ENCODE data around the gene PCDHB2. TPM values are rescaled to one million over a fixed set of nuclear protein-coding genes. Genes with fewer than 3 reads are reported as not detected.
A peak's percentile ranks its signal among the peaks of the same experiment; 100 is the strongest.
"Not testable (repeated sequence)": the region's sequence is repeated elsewhere in the genome, so short reads cannot be mapped to it uniquely, and the experiment has no call there.

PCDHB2 gene
- total and polyA plus RNA-seq, 7 donors = 0.30 to 1.6 (median 0.88) TPM

DNA sequence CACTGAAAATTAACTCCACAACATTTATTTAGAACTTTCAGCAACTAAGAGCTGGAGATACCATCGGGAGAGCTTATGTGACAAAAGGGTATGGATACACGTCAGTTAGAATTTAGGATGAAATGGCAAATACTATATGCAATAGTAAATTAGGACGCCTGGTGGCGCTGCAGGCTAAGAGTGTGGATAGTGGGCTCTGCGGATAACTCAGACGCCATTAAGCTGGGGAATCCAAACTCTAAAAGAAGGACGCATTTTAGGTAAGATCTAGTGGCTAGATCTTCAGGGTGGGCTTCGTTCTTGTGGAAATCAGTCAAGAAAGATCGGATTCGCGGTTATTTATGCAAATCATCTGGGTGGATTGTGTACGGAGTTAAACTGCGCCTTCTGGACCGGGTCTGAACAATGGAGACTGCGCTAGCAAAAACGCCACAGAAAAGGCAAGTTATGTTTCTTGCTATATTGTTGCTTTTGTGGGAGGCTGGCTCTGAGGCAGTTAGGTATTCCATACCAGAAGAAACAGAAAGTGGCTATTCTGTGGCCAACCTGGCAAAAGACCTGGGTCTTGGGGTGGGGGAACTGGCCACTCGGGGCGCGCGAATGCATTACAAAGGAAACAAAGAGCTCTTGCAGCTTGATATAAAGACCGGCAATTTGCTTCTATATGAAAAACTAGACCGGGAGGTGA lies 40.8 kb downstream of the PCDHB2 start, which contains the start of gene PCDHB5:
PCDHB5 (plus strand) TSS at position 177 of the 688 bp plus-strand sequence; CDS start at position 406, 229 bp downstream.
- 13 to 18% (median 15%) methylated on average over 22 of the region's 22 CpGs for WGBS, 3 donors
- peak within 1 kb of the TSS; percentile 63 for H3K4me3 ChIP-seq
- peak; percentile 49 to 81 (median 62) for ATAC-seq
- TF ChIP-seq, protein P1, sequence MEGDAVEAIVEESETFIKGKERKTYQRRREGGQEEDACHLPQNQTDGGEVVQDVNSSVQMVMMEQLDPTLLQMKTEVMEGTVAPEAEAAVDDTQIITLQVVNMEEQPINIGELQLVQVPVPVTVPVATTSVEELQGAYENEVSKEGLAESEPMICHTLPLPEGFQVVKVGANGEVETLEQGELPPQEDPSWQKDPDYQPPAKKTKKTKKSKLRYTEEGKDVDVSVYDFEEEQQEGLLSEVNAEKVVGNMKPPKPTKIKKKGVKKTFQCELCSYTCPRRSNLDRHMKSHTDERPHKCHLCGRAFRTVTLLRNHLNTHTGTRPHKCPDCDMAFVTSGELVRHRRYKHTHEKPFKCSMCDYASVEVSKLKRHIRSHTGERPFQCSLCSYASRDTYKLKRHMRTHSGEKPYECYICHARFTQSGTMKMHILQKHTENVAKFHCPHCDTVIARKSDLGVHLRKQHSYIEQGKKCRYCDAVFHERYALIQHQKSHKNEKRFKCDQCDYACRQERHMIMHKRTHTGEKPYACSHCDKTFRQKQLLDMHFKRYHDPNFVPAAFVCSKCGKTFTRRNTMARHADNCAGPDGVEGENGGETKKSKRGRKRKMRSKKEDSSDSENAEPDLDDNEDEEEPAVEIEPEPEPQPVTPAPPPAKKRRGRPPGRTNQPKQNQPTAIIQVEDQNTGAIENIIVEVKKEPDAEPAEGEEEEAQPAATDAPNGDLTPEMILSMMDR (IDR thresholded peaks at IDR 0.05) = peak; percentile 33
- no peaks in the 10 kb centered on the region for H3K4me1 ChIP-seq
- DNase-seq = no peak
- no peaks in the 10 kb centered on the region for H3K27me3 ChIP-seq (ENCODE audit: insufficient read depth in 3 of 3, low read length in 2 of 3)
- H3K27ac ChIP-seq = no peak within 1 kb of the TSS
- no peaks in the 10 kb centered on the region for H3K36me3 ChIP-seq (ENCODE audit: insufficient read depth in 1 of 2, low read depth in 1 of 2)
- intact Hi-C loops (cut with DNase I) = no loop called here
- peaks cover 24% of the 10 kb centered on the region for H3K9me3 ChIP-seq

DNA sequence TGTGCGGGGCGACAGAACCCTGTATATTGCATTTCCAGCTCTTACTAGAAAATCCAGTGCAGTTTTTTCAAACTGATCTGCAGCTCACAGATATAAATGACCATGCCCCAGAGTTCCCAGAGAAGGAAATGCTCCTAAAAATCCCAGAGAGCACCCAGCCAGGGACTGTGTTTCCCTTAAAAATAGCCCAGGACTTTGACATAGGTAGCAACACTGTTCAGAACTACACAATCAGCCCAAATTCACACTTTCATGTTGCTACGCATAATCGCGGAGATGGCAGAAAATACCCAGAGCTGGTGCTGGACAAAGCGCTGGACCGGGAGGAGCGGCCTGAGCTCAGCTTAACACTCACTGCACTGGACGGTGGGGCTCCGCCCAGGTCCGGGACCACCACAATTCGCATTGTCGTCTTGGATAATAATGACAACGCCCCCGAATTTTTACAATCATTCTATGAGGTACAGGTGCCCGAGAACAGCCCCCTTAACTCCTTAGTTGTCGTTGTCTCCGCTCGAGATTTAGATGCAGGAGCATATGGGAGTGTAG lies 41.4 kb downstream of the PCDHB2 start:
- DNase-seq (no peak), ATAC-seq (no peak)
- no peaks in the 10 kb centered on the region for H3K4me1 ChIP-seq
- intact Hi-C loops (cut with DNase I) = no loop called here
- no peaks in the 10 kb centered on the region for H3K27me3 ChIP-seq (ENCODE audit: insufficient read depth in 3 of 3, low read length in 2 of 3)
- 40 to 46% (median 43%) methylated on average over 19 of the region's 19 CpGs for WGBS, 3 donors
- peak overlapping the region; percentile 63 for H3K4me3 ChIP-seq
- H3K27ac ChIP-seq = no peak overlapping the region
- H3K36me3 ChIP-seq (ENCODE audit: insufficient read depth in 1 of 2, low read depth in 1 of 2) = no peaks in the 10 kb centered on the region
- peaks cover 24% of the 10 kb centered on the region for H3K9me3 ChIP-seq
- TF ChIP-seq, protein P1 (IDR thresholded peaks at IDR 0.05) = no peak

DNA sequence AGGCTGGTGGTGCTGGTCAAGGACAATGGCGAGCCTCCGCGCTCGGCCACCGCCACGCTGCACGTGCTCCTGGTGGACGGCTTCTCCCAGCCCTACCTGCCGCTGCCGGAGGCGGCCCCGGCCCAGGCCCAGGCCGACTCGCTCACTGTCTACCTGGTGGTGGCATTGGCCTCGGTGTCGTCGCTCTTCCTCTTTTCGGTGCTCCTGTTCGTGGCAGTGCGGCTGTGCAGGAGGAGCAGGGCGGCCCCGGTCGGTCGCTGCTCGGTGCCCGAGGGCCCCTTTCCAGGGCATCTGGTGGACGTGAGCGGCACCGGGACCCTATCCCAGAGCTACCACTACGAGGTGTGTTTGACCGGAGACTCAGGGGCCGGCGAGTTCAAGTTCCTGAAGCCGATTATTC lies 42.9 kb downstream of the PCDHB2 start:
- H3K4me3 ChIP-seq; intact Hi-C loops (cut with DNase I); H3K27ac ChIP-seq; H3K4me1 ChIP-seq; ATAC-seq; DNase-seq; H3K27me3 ChIP-seq (ENCODE audit: insufficient read depth in 3 of 3, low read length in 2 of 3); H3K36me3 ChIP-seq (ENCODE audit: insufficient read depth in 1 of 2, low read depth in 1 of 2): not testable (repeated sequence)
- H3K9me3 ChIP-seq = peaks cover 24% of the 10 kb centered on the region
- WGBS, 3 donors = 37 to 55% (median 49%) methylated on average over 25 to 34 of the region's 34 CpGs

Other genes starting within 250 kb of the PCDHB2 start
- under 1 TPM in 1 of 4 donors, not detected in 3; 0.04 TPM for gene PCDHA9, start 246.2 kb upstream of the PCDHB2 start, total RNA-seq
- under 1 TPM in 1 of 3 donors, not detected in 2; 0.01 TPM for gene PCDHA9, start 246.2 kb upstream of the PCDHB2 start, polyA plus RNA-seq
- gene PCDHA10, start 238.7 kb upstream of the PCDHB2 start, total RNA-seq = under 1 TPM in 2 of 4 donors, not detected in 2; 0.11 to 0.12 TPM
- gene PCDHA10, start 238.7 kb upstream of the PCDHB2 start, polyA plus RNA-seq = under 1 TPM in 1 of 3 donors, not detected in 2; 0.05 TPM
- under 1 TPM in 1 of 4 donors, not detected in 3; 0.06 TPM for gene PCDHA11, start 225.7 kb upstream of the PCDHB2 start, total RNA-seq
- under 1 TPM in 2 of 3 donors, not detected in 1; 0.01 to 0.03 TPM for gene PCDHA11, start 225.7 kb upstream of the PCDHB2 start, polyA plus RNA-seq
- gene PCDHA12, start 219.3 kb upstream of the PCDHB2 start, total RNA-seq = not detected
- gene PCDHA12, start 219.3 kb upstream of the PCDHB2 start, polyA plus RNA-seq = under 1 TPM in 2 of 3 donors, not detected in 1; 0.01 to 0.06 TPM
- gene PCDHA13, start 212.5 kb upstream of the PCDHB2 start, total RNA-seq = not detected
- gene PCDHA13, start 212.5 kb upstream of the PCDHB2 start, polyA plus RNA-seq = not detected
- gene PCDHAC1, start 168.3 kb upstream of the PCDHB2 start, total RNA-seq = under 1 TPM; 0.07 to 0.36 (median 0.10) TPM
- gene PCDHAC1, start 168.3 kb upstream of the PCDHB2 start, polyA plus RNA-seq = under 1 TPM in 1 of 3 donors, not detected in 2; 0.01 TPM
- under 1 TPM; 0.11 to 0.62 (median 0.16) TPM for gene PCDHAC2, start 128.1 kb upstream of the PCDHB2 start, total RNA-seq
- gene PCDHAC2, start 128.1 kb upstream of the PCDHB2 start, polyA plus RNA-seq = under 1 TPM in 2 of 3 donors, not detected in 1; 0.01 to 0.03 TPM
- gene PCDHB1, start 43.2 kb upstream of the PCDHB2 start, total RNA-seq = under 1 TPM in 1 of 4 donors, not detected in 3; 0.06 TPM
- gene PCDHB1, start 43.2 kb upstream of the PCDHB2 start, polyA plus RNA-seq = under 1 TPM in 1 of 3 donors, not detected in 2; 0.01 TPM
- gene PCDHB3, start 5.9 kb downstream of the PCDHB2 start, total RNA-seq = 1 to 10 TPM in 1 of 4 donors, under 1 TPM in 3; 0.65 to 1.8 (median 0.81) TPM
- gene PCDHB3, start 5.9 kb downstream of the PCDHB2 start, polyA plus RNA-seq = under 1 TPM; 0.18 to 0.82 (median 0.31) TPM
- gene PCDHB4, start 27.2 kb downstream of the PCDHB2 start, total RNA-seq = 1 to 10 TPM in 3 of 4 donors, under 1 TPM in 1; 0.77 to 2.0 (median 1.8) TPM
- gene PCDHB4, start 27.2 kb downstream of the PCDHB2 start, polyA plus RNA-seq = under 1 TPM; 0.31 to 0.80 (median 0.37) TPM
- gene PCDHB5, start 40.6 kb downstream of the PCDHB2 start, total RNA-seq = under 1 TPM; 0.42 to 0.99 (median 0.60) TPM
- gene PCDHB5, start 40.6 kb downstream of the PCDHB2 start, polyA plus RNA-seq = under 1 TPM; 0.17 to 0.33 (median 0.27) TPM
- under 1 TPM; 0.12 to 0.34 (median 0.23) TPM for gene PCDHB6, start 55.4 kb downstream of the PCDHB2 start, total RNA-seq
- under 1 TPM; 0.08 to 0.11 (median 0.09) TPM for gene PCDHB6, start 55.4 kb downstream of the PCDHB2 start, polyA plus RNA-seq
- under 1 TPM; 0.19 to 0.59 (median 0.34) TPM for gene PCDHB7, start 78.0 kb downstream of the PCDHB2 start, total RNA-seq
- gene PCDHB7, start 78.0 kb downstream of the PCDHB2 start, polyA plus RNA-seq = under 1 TPM; 0.08 to 0.18 (median 0.16) TPM
- under 1 TPM; 0.21 to 0.87 (median 0.57) TPM for gene PCDHB8, start 83.2 kb downstream of the PCDHB2 start, total RNA-seq
- gene PCDHB8, start 83.2 kb downstream of the PCDHB2 start, polyA plus RNA-seq = under 1 TPM; 0.04 to 0.26 (median 0.16) TPM
- under 1 TPM; 0.56 to 0.94 (median 0.67) TPM for gene PCDHB16, start 87.8 kb downstream of the PCDHB2 start, total RNA-seq
- gene PCDHB16, start 87.8 kb downstream of the PCDHB2 start, polyA plus RNA-seq = under 1 TPM; 0.22 to 0.34 (median 0.23) TPM
- gene PCDHB9, start 92.5 kb downstream of the PCDHB2 start, total RNA-seq = under 1 TPM in 3 of 4 donors, not detected in 1; 0.15 to 0.58 (median 0.20) TPM
- under 1 TPM; 0.09 to 0.15 (median 0.13) TPM for gene PCDHB9, start 92.5 kb downstream of the PCDHB2 start, polyA plus RNA-seq
- gene PCDHB10, start 97.7 kb downstream of the PCDHB2 start, total RNA-seq = under 1 TPM; 0.26 to 0.29 (median 0.26) TPM
- under 1 TPM; 0.13 to 0.17 (median 0.14) TPM for gene PCDHB10, start 97.7 kb downstream of the PCDHB2 start, polyA plus RNA-seq
- 1 to 10 TPM in 2 of 4 donors, under 1 TPM in 2; 0.86 to 1.8 (median 1.1) TPM for gene PCDHB11, start 105.0 kb downstream of the PCDHB2 start, total RNA-seq
- under 1 TPM; 0.08 to 0.13 (median 0.13) TPM for gene PCDHB11, start 105.0 kb downstream of the PCDHB2 start, polyA plus RNA-seq
- gene PCDHB12, start 114.1 kb downstream of the PCDHB2 start, total RNA-seq = under 1 TPM; 0.44 to 0.96 (median 0.83) TPM
- gene PCDHB12, start 114.1 kb downstream of the PCDHB2 start, polyA plus RNA-seq = under 1 TPM; 0.10 to 0.21 (median 0.21) TPM
- gene PCDHB13, start 119.3 kb downstream of the PCDHB2 start, total RNA-seq = under 1 TPM; 0.44 to 0.81 (median 0.62) TPM
- under 1 TPM; 0.06 to 0.26 (median 0.18) TPM for gene PCDHB13, start 119.3 kb downstream of the PCDHB2 start, polyA plus RNA-seq
- gene PCDHB14, start 128.7 kb downstream of the PCDHB2 start, total RNA-seq = under 1 TPM; 0.48 to 0.75 (median 0.50) TPM
- gene PCDHB14, start 128.7 kb downstream of the PCDHB2 start, polyA plus RNA-seq = under 1 TPM; 0.20 to 0.51 (median 0.32) TPM
- gene PCDHB15, start 150.8 kb downstream of the PCDHB2 start, total RNA-seq = 1 to 10 TPM in 2 of 4 donors, under 1 TPM in 2; 0.50 to 2.5 (median 0.91) TPM
- under 1 TPM; 0.44 to 0.58 (median 0.45) TPM for gene PCDHB15, start 150.8 kb downstream of the PCDHB2 start, polyA plus RNA-seq
- under 1 TPM in 2 of 4 donors, not detected in 2; 0.19 to 0.32 TPM for gene SLC25A2, start 209.4 kb downstream of the PCDHB2 start, total RNA-seq
- under 1 TPM in 1 of 3 donors, not detected in 2; 0.04 TPM for gene SLC25A2, start 209.4 kb downstream of the PCDHB2 start, polyA plus RNA-seq
- gene TAF7, start 226.2 kb downstream of the PCDHB2 start, total RNA-seq = 100 to 1,000 TPM in 2 of 4 donors, 10 to 100 TPM in 2; 92.9 to 139 (median 117) TPM
- 100 to 1,000 TPM; 112 to 249 (median 139) TPM for gene TAF7, start 226.2 kb downstream of the PCDHB2 start, polyA plus RNA-seq
- 1 to 10 TPM in 1 of 4 donors, under 1 TPM in 3; 0.51 to 1.4 (median 0.65) TPM for gene PCDHGA1, start 235.9 kb downstream of the PCDHB2 start, total RNA-seq
- gene PCDHGA1, start 235.9 kb downstream of the PCDHB2 start, polyA plus RNA-seq = 1 to 10 TPM in 1 of 3 donors, under 1 TPM in 2; 0.27 to 2.1 (median 0.56) TPM
- 1 to 10 TPM; 1.2 to 1.8 (median 1.6) TPM for gene PCDHGA2, start 244.1 kb downstream of the PCDHB2 start, total RNA-seq
- 1 to 10 TPM in 1 of 3 donors, under 1 TPM in 2; 0.22 to 1.1 (median 0.25) TPM for gene PCDHGA2, start 244.1 kb downstream of the PCDHB2 start, polyA plus RNA-seq
- gene PCDHGA3, start 249.2 kb downstream of the PCDHB2 start, total RNA-seq = 1 to 10 TPM in 3 of 4 donors, under 1 TPM in 1; 0.97 to 2.4 (median 1.7) TPM
- gene PCDHGA3, start 249.2 kb downstream of the PCDHB2 start, polyA plus RNA-seq = under 1 TPM; 0.33 to 0.67 (median 0.34) TPM

Measured in psoas muscle (tissue), 8 donors.